Muscle layer of colon (tissue), 2 donors: ENCODE results near the gene GPC3.
"Not testable (repeated sequence)": the region's sequence is repeated elsewhere in the genome, so short reads cannot be mapped to it uniquely, and the experiment has no call there.

Experiments used
- H3K27ac ChIP-seq: one replicate; pipeline ENCODE4 v1.7.0; 2013; ENCODE audit warnings: low read depth, mild to moderate bottlenecking, low read length, moderate library complexity
- H3K27me3 ChIP-seq, 2 donors: one replicate each; pipeline ENCODE4 v1.7.0; 2013; ENCODE audit warnings: low read length in 2 of 2, mild to moderate bottlenecking in 2 of 2; ENCODE audit not compliant: insufficient read depth in 2 of 2, control insufficient read depth in 1 of 2
- H3K36me3 ChIP-seq: one replicate; pipeline ENCODE4 v1.7.0; 2013; ENCODE audit warnings: mild to moderate bottlenecking, low read length; ENCODE audit not compliant: insufficient read depth
- H3K4me1 ChIP-seq: one replicate; pipeline ENCODE4 v1.7.0; 2013; ENCODE audit warnings: mild to moderate bottlenecking, low read length; ENCODE audit not compliant: insufficient read depth
- H3K4me3 ChIP-seq, 2 donors: one replicate each; pipeline ENCODE4 v1.7.0; 2013; ENCODE audit warnings: low read length in 2 of 2, low read depth in 1 of 2, mild to moderate bottlenecking in 1 of 2, moderate library complexity in 1 of 2
- H3K9ac ChIP-seq: one replicate; pipeline ENCODE4 v1.7.0; 2013; ENCODE audit warnings: low read length
- H3K9me3 ChIP-seq: one replicate; pipeline ENCODE4 v1.7.0; 2013; ENCODE audit warnings: mild to moderate bottlenecking, low read length
- donor health status: abdominal sarcoma.
- donor health status: Adenocarcinoma of cecum.

Gene GPC3

DNA sequence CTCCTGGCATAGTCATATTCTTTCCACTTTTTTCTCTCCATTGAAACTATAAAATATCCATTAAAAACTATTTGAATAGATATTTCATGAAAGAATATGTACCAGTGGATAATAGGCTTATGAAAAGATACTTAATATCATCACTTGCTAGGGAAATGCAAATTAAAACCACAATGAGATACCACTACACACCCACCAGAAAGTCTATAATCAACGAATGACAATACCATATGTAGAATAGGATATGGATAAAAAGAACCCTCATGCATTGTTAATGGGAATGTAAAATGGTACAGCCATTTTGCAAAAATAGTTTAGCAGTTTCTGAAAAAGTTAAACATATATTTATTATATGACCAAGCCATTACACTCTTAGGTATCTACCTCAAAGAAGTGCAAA, 351.4 kb downstream of the GPC3 start:
- H3K27me3 ChIP-seq = no peaks in the 10 kb centered on the region
- H3K27ac ChIP-seq = no peak overlapping the region
- no peaks in the 10 kb centered on the region for H3K4me1 ChIP-seq
- no peaks in the 10 kb centered on the region for H3K9me3 ChIP-seq
- H3K36me3 ChIP-seq = no peaks in the 10 kb centered on the region
- H3K4me3 ChIP-seq = no peak overlapping the region
- no peak overlapping the region for H3K9ac ChIP-seq

DNA sequence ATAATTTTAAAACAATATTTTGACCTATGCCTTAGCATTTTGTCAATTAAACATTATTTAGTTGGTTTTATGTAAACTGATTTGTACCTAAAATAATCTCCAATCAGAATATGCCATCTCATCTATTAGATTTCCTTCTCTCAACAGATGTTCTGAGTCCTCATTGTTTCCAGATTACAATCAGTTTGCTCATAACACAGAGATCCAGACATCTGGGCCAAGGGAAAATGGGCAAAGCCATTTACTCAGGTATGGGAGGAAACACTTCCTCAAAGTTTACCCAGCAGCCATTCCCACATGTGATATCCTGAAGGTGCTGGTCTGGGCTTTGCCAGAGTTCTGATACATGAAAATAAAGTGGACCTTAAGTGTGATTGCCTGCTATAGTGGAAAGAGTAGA, 352.2 kb downstream of the GPC3 start:
- H3K9ac ChIP-seq = no peak overlapping the region
- no peak overlapping the region for H3K4me3 ChIP-seq
- no peak overlapping the region for H3K27ac ChIP-seq
- no peaks in the 10 kb centered on the region for H3K9me3 ChIP-seq
- no peaks in the 10 kb centered on the region for H3K4me1 ChIP-seq
- H3K36me3 ChIP-seq = no peaks in the 10 kb centered on the region
- no peaks in the 10 kb centered on the region for H3K27me3 ChIP-seq

DNA sequence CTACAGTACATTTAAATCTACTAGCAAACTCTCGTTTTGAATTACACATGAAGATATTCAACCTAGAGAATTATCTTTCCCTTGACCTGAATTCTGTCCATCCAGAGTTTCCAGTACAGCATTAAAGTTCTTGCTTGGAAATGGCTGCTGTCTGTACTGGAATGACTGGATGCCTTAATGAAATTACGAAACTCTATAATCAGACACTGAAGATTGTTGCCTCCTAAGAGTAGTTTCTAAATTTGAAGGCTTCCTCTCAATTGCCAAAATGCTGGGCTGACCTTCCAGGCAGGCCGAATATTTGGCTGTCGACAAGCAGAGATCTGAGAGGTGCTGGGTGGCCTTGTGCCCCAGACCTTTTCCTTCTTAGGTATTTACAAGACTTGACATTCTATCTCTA, 355.0 kb downstream of the GPC3 start:
- Histone ChIP-seq H3K9ac (no peak overlapping the region), H3K9me3 (no peaks in the 10 kb centered on the region), H3K4me3 (no peak overlapping the region), H3K27ac (no peak overlapping the region), H3K27me3 (no peaks in the 10 kb centered on the region), H3K36me3 (no peaks in the 10 kb centered on the region), H3K4me1 (no peaks in the 10 kb centered on the region)

DNA sequence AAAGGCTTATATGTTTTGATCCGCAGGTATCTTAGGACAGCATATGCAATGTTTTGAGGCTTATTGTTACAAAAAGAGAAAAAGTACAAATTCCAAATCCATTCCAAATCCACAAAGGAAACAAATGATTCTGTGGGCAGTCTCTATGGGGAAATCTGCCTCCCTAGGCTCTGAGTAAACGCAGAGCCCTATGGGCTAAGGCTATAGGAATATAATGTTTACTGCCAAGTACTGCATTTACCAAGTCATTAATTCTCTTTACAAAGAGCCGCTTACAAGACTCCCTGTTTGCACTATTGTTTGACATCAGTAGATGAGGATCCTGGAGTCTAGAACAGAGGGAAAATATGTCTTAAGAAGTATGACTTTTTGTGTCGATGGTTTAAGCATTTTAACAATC, 357.7 kb downstream of the GPC3 start:
- Histone ChIP-seq H3K27me3 (no peaks in the 10 kb centered on the region), H3K9me3 (no peaks in the 10 kb centered on the region), H3K4me3 (no peak overlapping the region), H3K27ac (no peak overlapping the region), H3K36me3 (no peaks in the 10 kb centered on the region), H3K4me1 (no peaks in the 10 kb centered on the region), H3K9ac (no peak overlapping the region)

DNA sequence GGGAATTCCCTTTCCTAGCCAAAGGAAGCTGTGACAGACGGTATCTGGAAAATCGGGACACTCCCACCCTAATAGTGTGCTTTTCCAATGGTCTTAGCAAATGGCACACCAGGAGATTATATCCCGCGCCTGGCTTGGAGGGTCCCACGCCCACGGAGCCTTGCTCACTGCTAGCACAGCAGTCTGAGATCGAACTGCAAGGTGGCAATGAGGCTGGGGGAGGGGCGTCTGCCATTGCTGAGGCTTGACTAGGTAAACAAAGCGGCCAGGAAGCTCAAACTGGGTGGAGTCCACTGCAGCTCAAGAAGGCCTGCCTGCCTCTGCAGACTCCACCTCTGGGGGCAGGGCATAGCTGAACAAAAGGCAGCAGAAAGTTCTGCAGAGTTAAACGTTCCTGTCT, 364.0 kb downstream of the GPC3 start:
- H3K4me1 ChIP-seq, H3K27ac ChIP-seq, H3K9me3 ChIP-seq, H3K27me3 ChIP-seq, H3K4me3 ChIP-seq, H3K36me3 ChIP-seq, H3K9ac ChIP-seq: not testable (repeated sequence)

DNA sequence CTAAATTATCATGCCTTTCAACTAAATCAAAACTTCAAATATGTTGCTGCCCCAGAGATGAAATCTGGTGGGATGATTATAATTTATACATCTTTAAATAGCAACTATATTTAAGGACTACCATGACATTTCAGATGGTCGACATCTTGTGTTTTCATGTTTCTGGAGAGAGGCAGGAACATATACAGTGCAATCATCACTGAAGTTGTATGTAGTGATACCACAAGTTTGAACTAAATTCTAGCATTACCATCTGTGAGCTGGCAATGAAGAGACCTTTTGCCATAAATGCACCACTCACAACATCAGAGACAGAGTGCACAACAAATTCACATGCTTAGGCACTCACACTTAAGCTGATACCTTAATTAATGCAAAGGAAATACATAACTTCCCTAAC, 373.7 kb downstream of the GPC3 start:
- Histone ChIP-seq H3K9me3 (peaks cover 6% of the 10 kb centered on the region), H3K4me3 (no peak overlapping the region), H3K4me1 (no peaks in the 10 kb centered on the region), H3K27me3 (peaks cover 0 to 5% of the 10 kb centered on the region in 2 donors), H3K9ac (no peak overlapping the region), H3K36me3 (no peaks in the 10 kb centered on the region), H3K27ac (no peak overlapping the region)

DNA sequence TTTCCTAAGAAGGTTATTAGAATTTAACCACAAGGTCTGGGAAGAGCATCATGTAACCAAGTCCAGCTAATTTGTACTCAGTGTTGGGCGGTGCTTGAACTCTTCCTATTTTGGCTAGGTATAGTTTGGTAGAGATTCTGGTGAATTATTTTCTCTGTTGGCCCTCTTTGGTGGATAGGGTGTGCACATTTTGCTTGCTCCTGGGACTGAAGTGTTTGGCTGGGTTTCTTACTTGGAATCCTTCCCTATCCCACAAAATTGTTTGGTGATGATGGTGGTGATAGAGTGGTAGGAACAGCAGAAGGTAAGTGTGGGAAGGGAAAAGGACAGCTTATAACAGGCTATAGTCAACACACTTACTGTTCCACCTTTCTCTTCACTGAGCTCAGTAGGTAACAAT, 375.3 kb downstream of the GPC3 start:
- no peak overlapping the region for H3K27ac ChIP-seq
- H3K9me3 ChIP-seq = peaks cover 6% of the 10 kb centered on the region
- H3K4me3 ChIP-seq = no peak overlapping the region
- H3K36me3 ChIP-seq = no peaks in the 10 kb centered on the region
- H3K9ac ChIP-seq = no peak overlapping the region
- peaks cover 0 to 5% of the 10 kb centered on the region in 2 donors for H3K27me3 ChIP-seq
- no peaks in the 10 kb centered on the region for H3K4me1 ChIP-seq

DNA sequence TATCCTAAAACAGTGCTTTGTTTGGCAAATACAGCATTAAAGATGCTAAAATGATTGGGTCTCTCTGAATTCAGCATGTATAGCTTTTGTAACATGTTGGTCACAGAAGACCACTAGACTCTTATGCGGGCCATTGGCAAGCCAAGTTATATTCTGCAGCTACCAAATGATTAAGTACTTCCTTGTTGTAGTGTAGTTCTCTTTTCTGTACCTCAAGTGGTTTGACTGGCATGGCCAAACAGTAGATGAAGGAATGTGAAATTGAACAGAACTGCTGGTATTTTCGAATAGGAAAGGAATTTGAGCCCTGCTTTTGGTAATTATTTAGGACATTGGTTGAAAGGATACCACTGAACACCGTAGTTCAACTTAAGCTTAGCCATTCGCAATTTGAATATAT, 376.2 kb downstream of the GPC3 start:
- no peak overlapping the region for H3K4me3 ChIP-seq
- no peak overlapping the region for H3K27ac ChIP-seq
- H3K9ac ChIP-seq = no peak overlapping the region

GRCh38 chrX:133608406-133608805, 377.0 kb downstream of the GPC3 start:
- H3K27ac ChIP-seq = no peak overlapping the region

More for the DNA sequence above, 376.2 kb downstream of the GPC3 start:
- Histone ChIP-seq H3K4me1 (no peaks in the 10 kb centered on the region), H3K27me3 (peaks cover 0 to 5% of the 10 kb centered on the region in 2 donors), H3K36me3 (no peaks in the 10 kb centered on the region), H3K9me3 (peaks cover 4% of the 10 kb centered on the region)

DNA sequence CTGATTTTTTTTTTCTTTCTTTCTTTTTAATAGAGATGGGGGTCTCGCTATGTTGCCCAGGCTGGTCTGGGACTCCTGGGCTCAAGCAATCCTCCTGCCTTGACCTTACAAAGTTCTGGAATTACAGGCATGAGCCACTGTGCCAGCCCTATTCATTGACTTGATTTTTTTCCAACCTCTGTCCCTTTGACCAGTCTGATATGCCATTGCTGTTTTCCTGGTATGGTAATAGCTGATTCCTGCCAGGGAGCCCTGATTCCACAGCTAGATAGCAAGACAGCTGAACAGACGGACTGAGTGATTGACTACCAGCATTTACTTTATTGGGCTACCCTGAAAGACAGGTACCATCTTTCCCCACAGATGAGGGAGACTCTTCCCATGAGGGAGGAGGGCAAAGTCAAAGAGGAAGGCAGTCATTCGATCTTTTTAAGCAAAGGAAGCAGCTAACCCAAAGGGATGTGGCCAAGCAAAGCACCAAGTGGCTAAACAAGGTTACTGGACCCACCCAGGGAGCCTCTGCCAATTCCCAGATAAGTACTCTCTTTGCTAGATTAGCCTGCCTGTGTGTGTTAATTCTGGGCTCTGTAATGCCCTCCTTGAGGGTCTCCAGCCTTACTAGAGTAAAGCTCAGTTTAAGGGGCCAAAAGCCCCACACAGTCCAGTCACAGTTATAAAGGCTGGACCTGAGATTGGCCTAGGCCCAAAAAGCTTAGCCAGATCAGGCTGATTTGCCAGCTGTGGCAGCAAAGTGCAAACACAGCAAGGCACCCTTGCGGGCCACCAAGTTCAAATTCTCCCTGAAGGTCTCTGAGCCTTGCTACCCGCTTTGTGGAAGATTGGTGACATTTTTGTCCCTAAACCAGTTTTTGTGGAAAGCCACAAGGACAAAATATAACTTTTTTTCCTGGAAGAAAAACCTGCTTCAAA, 377.7 kb downstream of the GPC3 start:
- Histone ChIP-seq H3K27ac (no peak overlapping the region), H3K36me3 (no peaks in the 10 kb centered on the region), H3K4me1 (no peaks in the 10 kb centered on the region), H3K9ac (no peak overlapping the region), H3K4me3 (no peak overlapping the region), H3K27me3 (peaks cover 0 to 5% of the 10 kb centered on the region in 2 donors), H3K9me3 (no peaks in the 10 kb centered on the region)

More at GRCh38 chrX:133608406-133608805, 377.0 kb downstream of the GPC3 start:
- H3K4me3 ChIP-seq = no peak overlapping the region
- no peak overlapping the region for H3K9ac ChIP-seq
- H3K36me3 ChIP-seq = no peaks in the 10 kb centered on the region
- peaks cover 0 to 5% of the 10 kb centered on the region in 2 donors for H3K27me3 ChIP-seq
- H3K4me1 ChIP-seq = no peaks in the 10 kb centered on the region
- no peaks in the 10 kb centered on the region for H3K9me3 ChIP-seq

- Histone ChIP-seq H3K9ac (no peak overlapping the region), H3K27ac (no peak overlapping the region), H3K27me3 (peaks cover 0 to 8% of the 10 kb centered on the region in 2 donors), H3K9me3 (no peaks in the 10 kb centered on the region), H3K36me3 (no peaks in the 10 kb centered on the region), H3K4me3 (no peak overlapping the region), H3K4me1 (no peaks in the 10 kb centered on the region)
These were observed 378.4 kb downstream of the GPC3 start for GRCh38 chrX:133606990-133607389.

- H3K9ac ChIP-seq = no peak overlapping the region
- no peak overlapping the region for H3K4me3 ChIP-seq
- no peaks in the 10 kb centered on the region for H3K9me3 ChIP-seq
- H3K27me3 ChIP-seq = peaks cover 0 to 12% of the 10 kb centered on the region in 2 donors
- no peaks in the 10 kb centered on the region for H3K36me3 ChIP-seq
- H3K4me1 ChIP-seq = no peaks in the 10 kb centered on the region
- H3K27ac ChIP-seq = no peak overlapping the region
These were observed 380.6 kb downstream of the GPC3 start for GRCh38 chrX:133604801-133605200.
